Activated CD4-positive, alpha-beta T cell treated with anti-CD3 and anti-CD28 coated beads for 48 hours (primary cell): ENCODE results near the gene SLC38A3.
"Not testable (repeated sequence)": the region's sequence is repeated elsewhere in the genome, so short reads cannot be mapped to it uniquely, and the experiment has no call there.

ENCODE experiments used
- DNase-seq: peaks from one replicate; pipeline ENCODE4 v3.0.0-alpha.2; 2020

SLC38A3 gene

DNA sequence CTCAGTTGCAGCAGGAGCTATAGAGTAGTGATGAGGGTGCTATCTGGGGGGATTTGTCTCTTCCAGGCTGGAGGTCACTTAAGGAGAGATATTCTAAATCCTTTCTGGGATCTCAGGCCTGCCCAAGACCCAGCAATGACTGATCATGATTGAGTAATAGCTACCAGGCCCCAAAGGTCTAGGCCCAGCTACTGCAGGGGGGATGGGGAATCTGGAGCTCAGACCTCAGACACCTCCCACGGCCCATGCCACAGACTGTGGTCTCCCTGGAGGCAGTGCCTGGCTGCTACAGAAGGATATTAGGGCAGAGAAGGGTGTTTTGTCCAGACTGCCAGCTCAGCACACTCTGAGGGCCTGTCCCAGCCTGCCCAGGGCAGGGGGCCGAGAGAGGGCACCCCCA, 6.9 kb downstream of the SLC38A3 start:
- DNase-seq, result peak; percentile 74

DNA sequence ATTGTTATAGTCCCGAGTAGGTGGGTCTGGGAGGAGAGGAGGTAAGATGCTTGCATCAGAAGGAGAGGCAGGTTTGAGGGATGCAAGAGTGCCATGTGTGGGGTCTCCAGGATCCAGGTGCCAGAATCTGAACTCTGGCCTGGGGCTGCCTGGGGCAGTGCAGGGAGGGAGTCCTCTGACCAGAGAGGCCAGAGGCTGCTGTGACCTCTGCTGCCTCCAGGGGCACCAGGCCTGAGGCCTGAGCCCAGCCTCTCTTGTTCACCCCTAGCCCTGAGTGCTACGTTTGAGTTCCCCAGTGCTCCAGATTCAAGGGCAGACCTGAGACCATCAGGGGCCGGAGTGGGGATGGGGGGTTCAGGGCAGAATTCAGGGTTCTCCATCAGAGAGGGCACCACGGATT, 7.4 kb downstream of the SLC38A3 start:
- DNase-seq, result no peak

GRCh38 chr3:50212971-50213370, 7.9 kb downstream of the SLC38A3 start:
- DNase-seq, result no peak

GRCh38 chr3:50213373-50213772, 8.3 kb downstream of the SLC38A3 start:
- DNase-seq, result no peak

DNA sequence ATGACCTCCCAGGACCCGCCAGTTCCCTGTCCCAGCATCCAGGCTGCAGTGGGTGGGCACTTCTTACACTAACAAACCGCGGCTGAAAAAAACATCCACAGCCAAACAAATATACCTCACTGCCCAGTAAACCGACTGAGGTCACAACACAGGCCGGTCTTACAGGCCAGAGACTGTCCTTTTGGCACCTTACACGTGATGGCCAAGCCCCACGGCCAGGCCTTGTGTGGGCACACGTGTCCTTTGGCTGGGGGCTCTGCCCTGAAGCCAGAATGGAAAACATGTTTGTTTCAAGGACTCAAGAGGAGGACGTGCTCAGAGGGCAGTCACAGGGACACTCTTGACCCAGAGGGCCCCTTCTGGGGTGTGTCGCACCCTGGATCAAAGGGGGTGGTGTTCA, 9.8 kb downstream of the SLC38A3 start:
- no peak for DNase-seq

DNA sequence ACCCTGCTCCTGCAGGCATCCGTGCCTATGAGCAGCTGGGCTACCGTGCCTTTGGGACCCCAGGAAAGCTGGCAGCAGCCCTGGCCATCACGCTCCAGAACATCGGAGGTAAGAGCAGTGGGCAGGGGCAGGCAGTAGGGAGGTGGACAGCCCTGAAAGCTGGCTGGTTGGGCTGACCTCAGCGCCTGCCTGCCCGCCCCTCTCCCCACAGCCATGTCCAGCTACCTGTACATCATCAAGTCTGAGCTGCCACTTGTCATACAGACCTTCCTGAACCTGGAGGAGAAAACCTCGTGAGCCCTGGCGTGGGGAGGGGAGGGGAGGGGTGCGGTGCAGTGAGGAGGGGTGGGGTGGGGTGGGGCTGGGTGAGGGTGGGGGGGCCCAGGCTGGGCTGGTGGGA, 10.5 kb downstream of the SLC38A3 start:
- DNase-seq, result no peak

- DNase-seq, result no peak
These were observed 12.6 kb downstream of the SLC38A3 start for GRCh38 chr3:50217681-50218080.

DNA sequence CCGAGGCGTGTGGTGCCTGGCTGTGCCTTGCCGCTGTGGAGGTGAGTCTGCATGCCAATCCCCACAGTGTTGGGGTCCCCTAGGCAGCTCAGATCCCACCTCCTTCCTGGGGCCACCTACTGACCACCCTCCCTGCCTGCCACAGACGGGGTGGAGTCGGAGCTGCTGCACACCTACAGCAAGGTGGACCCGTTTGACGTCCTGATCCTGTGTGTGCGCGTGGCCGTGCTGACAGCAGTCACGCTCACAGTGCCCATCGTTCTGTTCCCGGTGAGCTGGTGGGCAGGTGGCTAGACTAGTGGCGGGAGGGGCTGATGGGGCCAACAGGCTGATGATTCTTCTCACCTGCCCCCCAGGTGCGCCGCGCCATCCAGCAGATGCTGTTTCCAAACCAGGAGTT, 13.4 kb downstream of the SLC38A3 start:
- no peak for DNase-seq

- no peak for DNase-seq
These were observed 14.2 kb downstream of the SLC38A3 start for GRCh38 chr3:50219285-50219684.

DNA sequence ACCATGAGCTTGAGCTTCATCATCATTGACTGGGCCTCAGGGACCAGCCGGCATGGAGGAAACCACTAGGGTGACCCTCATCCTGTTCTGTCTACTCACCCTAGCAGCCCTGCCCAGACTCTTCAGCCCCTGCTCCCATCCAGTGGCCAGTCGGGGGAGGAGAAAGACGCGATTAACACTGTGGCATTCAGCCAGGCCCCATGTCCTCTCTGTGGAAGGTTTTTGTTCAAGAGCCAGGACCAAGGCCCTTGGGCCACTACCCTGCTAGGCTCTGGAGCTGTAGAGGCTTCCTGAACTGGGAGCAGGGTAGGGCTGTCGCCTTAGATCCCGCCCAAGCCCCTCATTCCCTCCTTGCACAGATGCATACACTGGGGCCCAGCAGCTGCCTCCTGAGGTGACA, 15.0 kb downstream of the SLC38A3 start:
- DNase-seq, result no peak

DNA sequence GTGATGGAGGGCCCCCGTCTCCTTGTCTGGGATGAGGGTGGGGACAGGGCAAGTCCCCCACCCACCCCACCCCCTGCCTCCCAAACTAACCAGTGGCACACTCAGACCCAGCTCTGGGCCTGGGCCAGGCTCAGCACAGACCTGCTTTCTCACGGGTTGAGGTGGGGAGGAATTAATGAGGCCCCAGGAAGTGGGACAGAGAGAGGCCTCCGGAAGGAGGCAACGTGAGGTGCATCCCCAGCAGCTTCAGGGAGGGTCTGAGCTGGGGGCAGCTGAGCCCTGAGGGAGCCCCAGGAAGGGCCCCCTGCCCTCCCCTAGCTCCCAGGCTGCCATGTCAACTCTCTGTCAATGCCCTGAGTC, 16.0 kb downstream of the SLC38A3 start:
- DNase-seq, result no peak

DNA sequence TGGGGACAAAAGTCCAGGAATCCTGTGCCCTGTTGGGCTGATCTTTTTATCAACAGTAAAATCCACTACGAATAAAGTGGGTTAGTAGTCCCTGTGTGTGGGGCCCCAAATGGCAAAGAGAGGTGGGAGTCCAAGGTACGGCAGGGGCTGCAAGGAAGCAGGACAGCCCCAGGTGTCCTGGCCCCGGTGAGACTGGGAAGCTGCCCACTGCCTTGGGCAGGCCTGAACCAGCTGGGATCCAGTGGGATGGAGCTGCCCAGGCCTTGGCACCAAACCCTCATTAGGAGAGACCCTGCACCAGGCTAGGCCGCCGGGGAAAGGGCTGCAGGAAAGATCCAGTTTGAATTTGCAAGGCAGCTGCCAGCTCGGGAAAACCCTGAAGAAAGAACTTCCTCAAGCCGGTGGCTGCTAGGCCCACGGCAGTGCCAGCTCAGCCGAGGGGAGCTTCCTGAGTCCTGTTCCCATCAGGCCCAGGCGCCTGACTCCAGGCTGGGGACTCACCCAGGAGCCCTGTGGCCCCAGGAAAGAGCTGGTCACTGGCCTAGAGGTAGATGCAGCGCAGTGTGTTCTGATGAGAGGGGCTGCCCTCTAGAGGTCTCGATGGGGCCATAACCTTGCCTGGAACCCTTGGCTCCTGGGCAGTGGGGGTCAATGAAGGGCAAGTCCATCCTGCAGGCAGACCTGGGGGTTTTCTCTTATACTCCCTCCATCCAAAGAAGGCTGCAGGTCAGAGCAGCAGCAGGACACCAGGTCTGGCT, 16.5 kb downstream of the SLC38A3 start:
- DNase-seq, result no peak

DNA sequence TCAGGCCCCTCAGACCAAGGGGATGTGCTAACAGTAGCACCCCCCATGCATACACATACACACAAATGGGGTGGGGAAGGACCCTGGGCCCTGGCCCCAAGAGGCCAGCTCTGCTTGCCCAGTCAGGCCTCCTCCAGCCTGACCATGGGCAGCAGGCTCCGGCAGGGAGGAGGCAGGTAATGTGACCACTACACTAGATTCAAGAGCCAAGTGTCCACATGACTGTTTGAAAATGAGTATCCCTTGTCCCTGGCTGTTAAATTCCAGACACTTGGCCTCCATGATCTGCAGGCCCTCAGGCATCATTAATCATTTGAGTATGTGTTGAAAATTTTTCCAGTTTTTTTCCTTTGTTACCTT, 17.1 kb downstream of the SLC38A3 start:
- no peak for DNase-seq

DNA sequence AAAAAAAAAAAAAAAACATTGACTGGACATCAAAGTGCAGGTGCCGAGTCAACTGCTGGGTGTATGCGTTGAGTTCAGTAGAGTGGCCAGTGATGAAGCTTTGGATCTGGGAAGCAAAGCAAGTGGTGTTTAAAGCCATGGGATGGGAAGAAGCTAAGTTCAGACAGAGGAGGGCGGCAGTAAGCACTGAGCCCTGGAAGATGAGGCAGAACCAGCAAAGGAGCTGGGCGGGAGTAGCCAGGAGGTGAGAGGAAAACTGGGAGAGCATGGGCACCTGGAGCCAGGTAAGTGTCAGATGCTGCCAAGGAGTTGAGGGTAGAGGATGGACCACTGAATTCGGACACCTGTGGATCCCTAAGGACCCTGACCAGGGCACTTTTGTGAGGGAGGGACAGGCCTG, 19.6 kb downstream of the SLC38A3 start:
- DNase-seq, result no peak

DNA sequence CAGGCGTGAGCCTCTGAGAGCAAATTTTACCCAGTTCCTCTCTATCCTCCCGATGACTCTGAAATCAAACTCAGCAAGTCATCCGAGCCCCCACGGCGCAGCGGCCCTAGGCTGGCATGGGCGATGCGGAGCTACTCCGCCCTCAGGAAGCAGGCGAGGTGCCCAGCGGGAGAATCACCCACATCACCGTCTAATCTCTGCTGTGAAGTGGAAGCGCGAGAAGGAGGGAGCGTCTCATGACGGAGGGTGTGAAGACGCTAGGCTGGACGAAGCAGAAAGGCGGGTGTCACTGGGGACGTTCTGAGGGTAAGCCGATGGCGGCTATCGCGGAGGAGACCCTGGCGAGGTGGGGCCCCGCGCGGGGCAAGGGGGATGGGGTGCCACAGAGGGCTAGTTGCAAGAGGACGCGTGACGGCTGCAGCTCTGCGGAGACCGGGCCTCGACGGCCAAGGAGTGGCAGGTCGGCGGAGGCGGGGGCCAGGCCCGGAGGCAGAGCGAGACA, 21.9 kb downstream of the SLC38A3 start:
- peak; percentile 59 for DNase-seq

DNA sequence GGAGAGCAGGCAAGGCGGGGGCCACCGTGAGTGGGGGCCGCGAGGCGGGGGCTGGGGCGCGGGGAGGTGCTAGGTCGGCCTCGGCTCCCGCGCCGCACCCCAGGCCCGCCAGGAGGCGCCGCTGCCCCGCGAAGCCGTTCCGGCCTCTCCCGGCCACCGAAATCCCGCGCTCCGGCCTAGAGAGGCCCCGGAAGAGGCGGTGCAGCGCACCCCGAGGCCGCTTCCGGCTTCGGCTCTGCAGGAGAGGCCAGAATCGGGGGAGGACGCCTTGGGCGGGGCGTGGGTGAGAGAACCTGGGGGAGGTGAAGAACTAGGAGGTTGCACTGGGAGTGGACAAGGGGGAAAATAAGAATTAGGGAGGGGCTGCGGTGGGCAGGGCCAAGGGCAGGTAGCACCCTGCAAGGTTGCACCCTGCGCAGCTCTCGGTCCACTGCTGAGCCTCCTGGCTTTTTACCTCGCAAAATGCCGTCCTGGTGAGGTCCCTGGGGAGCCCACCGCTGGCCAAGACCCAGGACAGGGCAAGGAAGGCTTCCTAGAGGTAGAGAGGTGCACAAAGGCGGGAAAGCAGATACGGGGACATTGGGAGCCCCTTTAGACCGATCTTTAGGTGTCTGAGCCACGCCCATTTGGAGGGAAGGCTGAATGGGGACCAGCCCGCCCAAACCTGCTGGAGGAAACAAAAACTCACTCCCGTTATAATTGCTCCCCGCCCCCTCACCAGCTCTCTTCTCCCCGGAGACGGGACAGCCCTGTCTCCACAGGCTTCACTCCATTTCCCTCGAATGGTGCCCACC, 22.5 kb downstream of the SLC38A3 start:
- DNase-seq, result peak; percentile 92

- DNase-seq, result not testable (repeated sequence)
These were observed 23.2 kb downstream of the SLC38A3 start for GRCh38 chr3:50228184-50228763.

DNA sequence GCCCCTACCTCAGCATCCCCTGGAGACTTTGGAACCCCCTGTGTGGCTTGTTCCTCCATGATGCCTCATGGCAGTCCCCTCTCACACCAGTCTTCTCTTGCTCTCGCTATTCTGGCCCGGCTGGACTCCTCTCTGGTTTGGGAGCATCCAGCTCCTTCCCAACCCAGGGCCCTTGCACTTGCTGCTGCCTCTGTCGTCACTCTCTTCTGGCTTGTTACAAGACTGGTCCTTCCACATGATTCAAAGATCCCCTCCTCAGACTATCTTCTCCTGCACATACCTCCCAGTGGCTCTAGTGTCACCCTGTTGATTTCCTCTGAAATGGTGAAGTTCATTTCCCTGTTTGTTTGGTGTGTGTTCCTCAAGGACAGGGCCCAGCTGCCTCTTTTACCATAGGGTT, 24.4 kb downstream of the SLC38A3 start:
- DNase-seq, result no peak

- no peak for DNase-seq
These were observed 25.2 kb downstream of the SLC38A3 start for GRCh38 chr3:50230104-50230793.

GRCh38 chr3:50230794-50231125, 25.7 kb downstream of the SLC38A3 start:
- DNase-seq, result no peak

DNA sequence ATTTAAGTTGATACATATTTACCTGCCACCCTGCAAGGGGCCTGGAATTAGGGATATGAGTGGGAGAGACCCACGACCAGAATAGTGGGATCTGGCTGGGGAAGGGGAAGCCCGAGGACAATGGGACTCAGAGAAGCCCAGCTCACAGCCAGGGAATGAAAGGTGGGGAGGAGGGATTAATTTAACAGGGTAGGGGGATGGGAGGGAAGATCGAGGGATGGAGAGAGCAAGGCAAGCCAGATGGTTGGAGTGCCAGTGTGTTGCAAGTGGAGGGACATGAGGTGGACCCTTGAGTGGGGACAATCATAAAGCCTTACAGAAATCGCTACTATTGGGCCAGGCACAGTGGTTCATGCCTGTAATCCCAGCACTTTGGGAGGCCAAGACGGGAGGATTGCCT, 26.5 kb downstream of the SLC38A3 start:
- no peak for DNase-seq

- no peak for DNase-seq
These were observed 27.2 kb downstream of the SLC38A3 start for GRCh38 chr3:50232303-50232702.

GRCh38 chr3:50233176-50233575, 28.1 kb downstream of the SLC38A3 start:
- no peak for DNase-seq
